T-helper 1 cell (primary cell): ENCODE data around the gene UCK2.

Experiments
- DNase-seq, 5 donors: peaks; one replicate each; pipeline ENCODE4 v3.0.0-alpha.2; 2012 to 2020

UCK2 gene

DNA sequence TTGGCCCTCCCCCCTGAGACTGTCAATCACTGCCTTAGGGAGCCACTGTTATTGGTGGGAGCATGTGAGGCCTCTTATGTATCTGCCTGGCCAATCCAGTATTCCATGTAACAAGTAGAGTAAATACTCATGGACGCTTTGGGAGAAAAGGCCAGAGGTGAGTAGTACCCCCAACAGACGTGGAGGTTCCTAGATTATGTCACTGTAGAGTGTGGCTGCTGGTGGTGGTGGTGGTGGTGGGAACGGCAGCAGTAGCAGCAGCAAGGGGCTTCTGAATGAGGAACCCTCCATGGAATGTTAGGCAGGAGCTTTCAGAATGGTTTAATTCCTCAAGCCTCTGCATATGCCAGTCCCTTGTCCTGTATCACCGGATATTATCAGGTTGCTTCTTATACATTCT, 118.5 kb downstream of the UCK2 start:
- DNase-seq: no peak

DNA sequence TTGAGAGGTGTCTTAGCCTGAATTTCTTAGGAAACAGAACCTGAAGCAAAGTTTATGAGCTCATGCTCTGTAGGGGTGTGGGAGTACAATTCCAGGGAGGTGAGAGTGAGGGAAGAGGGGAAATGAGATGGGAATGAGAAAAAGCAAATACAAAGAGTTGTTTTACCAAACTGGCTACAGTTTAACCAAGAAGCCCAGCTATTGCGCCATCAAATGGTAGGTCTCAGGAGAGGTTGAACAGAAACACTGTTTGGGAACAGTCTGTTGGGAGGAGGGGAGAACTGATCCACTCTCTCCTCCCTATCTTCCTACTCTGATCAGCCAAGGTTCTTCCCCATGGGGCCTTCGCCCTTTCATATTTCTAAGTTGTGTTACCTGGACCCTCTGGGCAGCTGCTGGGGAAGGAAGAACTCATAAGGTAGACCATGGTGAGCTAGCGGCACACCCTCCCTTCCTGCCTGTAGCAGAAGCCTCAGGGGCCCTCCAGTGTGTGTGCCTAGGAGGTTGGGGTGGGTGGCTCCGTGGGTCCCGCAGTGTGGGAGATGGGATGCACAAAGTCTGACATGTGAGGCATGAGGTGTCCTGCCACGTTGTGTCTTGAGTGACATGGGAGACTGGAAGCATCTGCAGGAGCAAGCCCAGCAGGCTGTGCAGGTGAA, 120.5 kb downstream of the UCK2 start:
- no peak for DNase-seq

DNA sequence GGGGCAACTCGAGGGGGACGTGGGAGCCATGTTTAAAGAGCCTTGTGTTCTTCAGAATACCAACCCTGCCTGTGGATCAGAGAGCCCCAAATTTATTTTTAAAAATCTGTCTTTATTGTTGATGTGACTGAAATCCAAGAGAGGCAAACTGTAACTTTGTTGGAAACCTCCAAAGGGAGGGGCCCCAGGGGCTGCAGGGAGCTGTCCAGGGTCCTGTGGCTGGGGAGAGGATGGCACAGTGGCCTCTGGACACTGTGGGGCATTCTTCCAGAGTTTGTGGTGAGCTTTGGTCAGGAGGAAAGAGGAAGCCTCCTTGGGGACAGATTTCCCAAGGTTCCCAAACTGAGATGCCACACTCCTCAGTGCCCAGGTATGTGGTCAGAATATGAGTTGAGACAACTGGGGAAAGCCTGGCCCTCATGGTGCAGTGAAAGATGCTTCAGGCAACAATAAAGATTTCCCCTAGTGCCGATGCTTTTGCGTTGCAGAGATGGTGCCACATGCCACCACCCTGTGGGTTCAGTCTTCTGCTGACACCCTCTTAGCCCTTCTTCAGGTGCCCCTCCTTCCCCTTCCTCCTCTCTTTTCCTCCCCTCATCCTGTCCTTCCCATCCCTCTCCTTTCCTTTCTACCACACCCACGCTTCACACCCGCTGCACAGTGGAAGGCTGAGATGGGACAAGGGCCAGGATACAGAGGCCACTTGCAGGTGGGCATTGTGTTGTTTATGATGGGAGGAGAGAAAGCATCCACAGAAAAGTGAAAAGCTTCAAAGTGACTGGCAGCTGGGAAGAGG, 122.1 kb downstream of the UCK2 start:
- DNase-seq: no peak

DNA sequence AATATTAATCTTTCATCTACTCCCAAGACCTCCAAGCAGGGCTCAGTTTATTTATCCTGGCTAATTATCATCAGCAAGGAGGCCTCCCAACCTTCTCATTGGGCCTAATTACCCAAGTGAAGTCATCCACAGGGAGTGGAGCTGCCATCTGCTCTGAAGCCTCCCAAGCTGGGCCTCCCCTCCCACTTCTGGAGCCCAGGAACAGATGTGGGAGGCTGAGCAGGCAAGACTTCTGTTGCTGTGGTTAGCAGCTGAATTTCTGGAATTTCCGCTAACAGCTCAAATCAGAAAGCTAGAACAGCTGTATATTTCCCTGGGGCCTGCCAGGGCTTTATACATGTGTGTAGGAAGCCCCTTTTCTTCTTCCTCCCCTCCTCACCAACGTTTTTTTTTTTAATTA, 127.5 kb downstream of the UCK2 start:
- no peak for DNase-seq

DNA sequence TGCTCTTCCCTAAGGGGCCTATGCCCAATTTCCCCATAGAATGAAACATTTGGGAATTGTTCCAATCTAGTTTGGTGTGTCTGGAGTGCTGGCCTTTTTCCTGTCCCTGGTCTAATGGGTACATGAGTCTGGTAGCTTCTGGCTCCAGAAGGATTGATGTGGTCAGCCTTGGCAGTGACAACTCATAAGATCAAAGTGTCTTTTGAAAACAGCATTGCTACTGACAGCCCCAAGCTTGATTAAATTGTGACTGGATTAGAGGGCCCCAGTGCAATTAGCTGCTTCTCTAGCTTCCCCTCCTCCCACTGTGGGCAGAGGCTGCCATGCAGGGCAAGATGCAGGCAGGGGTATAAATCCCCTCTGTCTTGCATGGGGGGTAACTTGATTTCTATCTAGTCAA, 130.9 kb downstream of the UCK2 start:
- no peak for DNase-seq

DNA sequence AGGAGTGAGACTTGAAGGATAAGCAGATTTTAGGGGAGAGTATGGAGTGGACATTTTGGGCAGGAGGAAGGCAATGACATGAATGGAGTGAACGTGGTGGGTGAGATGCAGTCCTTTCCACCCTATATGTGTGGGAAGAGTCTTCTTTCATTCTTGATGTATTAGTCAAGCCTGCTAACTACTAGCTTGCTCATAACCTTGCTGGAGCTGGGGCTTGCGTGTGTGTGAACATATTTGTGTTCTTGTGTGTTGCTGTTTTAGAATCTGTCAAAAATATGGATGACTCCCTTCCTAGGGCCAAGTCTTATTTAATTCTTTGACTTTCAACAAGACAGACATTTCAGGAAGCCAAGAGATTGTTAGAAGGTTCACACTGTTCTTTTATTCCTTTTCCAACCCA, 132.7 kb downstream of the UCK2 start:
- DNase-seq: no peak

DNA sequence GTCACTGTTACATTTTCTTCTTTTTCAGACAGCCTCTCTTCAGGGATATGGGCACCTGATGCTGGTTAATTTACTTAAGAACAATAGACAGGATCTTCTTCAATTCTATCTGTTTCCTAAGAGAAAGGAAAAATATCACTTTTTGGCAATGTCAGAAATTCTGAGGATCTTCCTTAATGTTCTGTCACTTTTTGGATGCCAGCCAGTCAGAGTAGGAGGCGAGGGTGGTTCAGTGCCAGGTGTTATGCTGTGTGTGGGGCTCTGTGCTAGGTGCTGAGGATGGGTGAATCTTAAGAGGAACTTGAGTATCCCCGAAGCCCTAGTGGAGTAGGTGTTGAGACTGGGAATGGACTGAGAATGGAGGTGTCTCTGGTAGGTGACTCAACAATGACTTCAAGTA, 133.5 kb downstream of the UCK2 start:
- DNase-seq: no peak
